Lower lobe of right lung (tissue), 2 donors: Measurements from ENCODE around the gene RAVER2. TPM values are rescaled to one million over a fixed set of nuclear protein-coding genes. Genes with fewer than 3 reads are reported as not detected.
A peak's percentile ranks its signal among the peaks of the same experiment; 100 is the strongest.

Experiments
- ATAC-seq, 2 donors: fragments of 200-7000 bp; cut with Tn5 transposase; one replicate each; pipeline ENCODE4 v1.9.1; 2020 to 2022; ENCODE audit warnings: mild to moderate bottlenecking in 2 of 2, moderate library complexity in 2 of 2
- DNase-seq: peaks from one replicate; pipeline ENCODE4 v3.0.0-alpha.2; 2020
- H3K27ac ChIP-seq: fragments of 200-600 bp; one replicate; pipeline ENCODE4 v1.8.0; 2022
- H3K27me3 ChIP-seq: fragments of 200-600 bp; one replicate; pipeline ENCODE4 v1.8.0; 2022; ENCODE audit warnings: low read depth
- H3K36me3 ChIP-seq: fragments of 200-600 bp; one replicate; pipeline ENCODE4 v1.8.0; 2022; ENCODE audit warnings: mild to moderate bottlenecking
- H3K4me1 ChIP-seq: fragments of 200-600 bp; one replicate; pipeline ENCODE4 v1.8.0; 2022
- H3K4me3 ChIP-seq: fragments of 200-600 bp; one replicate; pipeline ENCODE4 v1.8.0; 2022; ENCODE audit warnings: mild to moderate bottlenecking
- H3K9me3 ChIP-seq: fragments of 200-600 bp; one replicate; pipeline ENCODE4 v1.8.0; 2022
- CTCF ChIP-seq: fragments of 200-600 bp; IDR thresholded peaks from one replicate; pipeline ENCODE4 v1.8.0; 2022; ENCODE audit warnings: antibody characterized with exemption, mild to moderate bottlenecking
- intact Hi-C: fragments of 100-400 bp; cut with DNase I; formaldehyde crosslinking; loops from one replicate; pipeline ENCODE4 v1.11.0; 2022
- total RNA-seq: library from RNA; stranded (reverse); fragmentation: NEBNext Ultra II Directional; extraction: Animal tissue kit (Norgen Biotek cat#: 25700); gene quantifications from one replicate; pipeline ENCODE4 v1.2.1, GENCODE V29; 2021
- donor health status: DM: no; HTN: yes; CAD: no; lungs with severe emphysema.

RAVER2 gene
- total RNA-seq, 1 donor from 2014 or later = 12.0 TPM

DNA sequence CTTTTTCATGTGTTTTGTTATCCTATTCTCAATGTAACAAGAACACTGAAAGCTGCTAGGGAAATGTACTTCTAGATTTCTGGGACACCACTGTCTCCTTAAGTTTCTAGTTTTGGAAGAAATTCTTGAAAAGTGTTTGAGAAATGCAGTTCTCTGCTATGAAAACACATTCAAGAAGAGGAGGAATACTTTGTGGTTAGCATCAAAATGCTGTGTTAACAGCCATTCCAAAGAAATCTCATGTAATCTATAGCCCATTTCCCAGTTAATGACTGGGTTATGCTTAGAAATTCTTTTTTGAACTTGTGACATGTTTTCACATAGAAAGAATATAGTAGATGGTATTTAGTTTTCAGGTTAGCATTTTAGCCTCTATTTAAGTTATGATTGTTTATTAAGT is 6.0 kb downstream of the RAVER2 start:
- no peak for TF ChIP-seq CTCF
- no peak for ATAC-seq

DNA sequence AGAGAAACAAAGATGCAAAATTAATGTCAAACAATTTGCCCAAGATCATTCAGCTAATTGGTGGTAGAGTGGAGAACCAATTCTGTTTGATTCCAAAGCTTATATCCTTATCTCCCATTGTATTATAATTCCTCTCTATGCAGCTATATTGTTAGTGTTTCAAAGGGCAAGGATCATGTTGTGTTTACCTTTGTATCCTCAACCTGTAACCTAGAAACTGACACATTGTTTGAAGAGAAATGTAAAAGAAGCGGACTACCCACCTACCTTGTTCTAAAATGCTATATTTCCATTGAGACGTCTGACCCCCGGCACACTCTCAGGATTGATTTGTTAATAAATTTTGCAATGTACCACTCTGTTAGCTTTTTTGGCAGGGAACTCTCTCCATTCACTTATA is 9.3 kb downstream of the RAVER2 start:
- Histone ChIP-seq H3K27ac (no peak overlapping the region), H3K4me1 (peaks cover 9% of the 10 kb centered on the region), H3K36me3 (no peaks in the 10 kb centered on the region), H3K9me3 (peaks cover 5% of the 10 kb centered on the region), H3K27me3 (no peaks in the 10 kb centered on the region), H3K4me3 (no peak overlapping the region)
- TF ChIP-seq CTCF = no peak
- ATAC-seq = no peak
- no peak for DNase-seq
- intact Hi-C loops = no loop called here

More for the DNA sequence above, 6.0 kb downstream of the RAVER2 start:
- no peaks in the 10 kb centered on the region for H3K36me3 ChIP-seq
- no peaks in the 10 kb centered on the region for H3K27me3 ChIP-seq
- DNase-seq = no peak
- H3K4me3 ChIP-seq = no peak overlapping the region
- H3K9me3 ChIP-seq = no peaks in the 10 kb centered on the region
- no peak overlapping the region for H3K27ac ChIP-seq
- peaks cover 21% of the 10 kb centered on the region for H3K4me1 ChIP-seq
- intact Hi-C loops = no loop called here

DNA sequence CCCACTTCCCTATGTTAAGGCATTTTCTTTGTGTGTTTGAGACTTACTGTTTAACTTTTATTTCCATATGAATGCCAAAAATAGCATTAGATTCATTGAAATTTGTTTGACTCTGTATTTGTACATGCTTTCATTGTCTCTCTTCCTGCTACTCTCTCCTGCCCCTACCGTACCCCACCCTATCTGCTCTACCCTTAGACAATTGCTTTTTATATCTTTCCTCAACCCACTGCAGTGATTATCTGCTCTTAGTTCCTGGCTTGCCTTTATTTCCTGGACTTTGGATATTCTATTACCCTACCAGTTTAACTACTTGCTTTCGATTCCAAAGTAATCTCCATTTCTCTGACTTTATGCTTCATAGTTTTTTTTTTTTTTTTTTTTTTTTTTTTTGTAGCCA is 10.5 kb downstream of the RAVER2 start:
- no peak for DNase-seq

DNA sequence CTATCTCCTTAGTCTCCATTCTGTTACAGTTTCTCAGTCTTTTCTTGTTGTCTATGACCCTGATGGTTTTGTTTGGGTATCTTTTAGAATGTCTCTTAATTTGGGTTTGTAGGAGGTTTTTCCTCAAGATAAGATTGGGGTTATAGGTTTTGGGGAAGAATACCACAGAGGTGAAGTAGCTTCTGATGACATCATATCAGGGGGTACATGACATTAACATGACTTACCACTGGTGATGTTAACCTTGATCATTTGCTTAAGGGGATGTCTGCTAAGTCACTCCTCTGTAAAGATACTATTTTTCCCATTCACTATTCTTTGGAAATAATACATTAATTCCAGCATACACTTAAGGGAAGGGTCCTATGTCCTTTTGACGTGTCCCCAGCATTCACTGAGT is 11.9 kb downstream of the RAVER2 start:
- TF ChIP-seq CTCF = no peak
- Histone ChIP-seq H3K27me3 (no peaks in the 10 kb centered on the region), H3K4me1 (no peaks in the 10 kb centered on the region), H3K4me3 (no peak overlapping the region), H3K27ac (no peak overlapping the region), H3K36me3 (no peaks in the 10 kb centered on the region), H3K9me3 (peaks cover 5% of the 10 kb centered on the region)
- intact Hi-C loops = no loop called here
- DNase-seq (no peak), ATAC-seq (no peak)

More for the DNA sequence above, 10.5 kb downstream of the RAVER2 start:
- intact Hi-C loops = no loop called here
- peaks cover 5% of the 10 kb centered on the region for H3K9me3 ChIP-seq
- TF ChIP-seq CTCF = no peak
- H3K27me3 ChIP-seq = no peaks in the 10 kb centered on the region
- no peak overlapping the region for H3K4me3 ChIP-seq
- H3K4me1 ChIP-seq = peaks cover 9% of the 10 kb centered on the region
- ATAC-seq = no peak
- H3K27ac ChIP-seq = peak overlapping the region; percentile 6
- no peaks in the 10 kb centered on the region for H3K36me3 ChIP-seq

DNA sequence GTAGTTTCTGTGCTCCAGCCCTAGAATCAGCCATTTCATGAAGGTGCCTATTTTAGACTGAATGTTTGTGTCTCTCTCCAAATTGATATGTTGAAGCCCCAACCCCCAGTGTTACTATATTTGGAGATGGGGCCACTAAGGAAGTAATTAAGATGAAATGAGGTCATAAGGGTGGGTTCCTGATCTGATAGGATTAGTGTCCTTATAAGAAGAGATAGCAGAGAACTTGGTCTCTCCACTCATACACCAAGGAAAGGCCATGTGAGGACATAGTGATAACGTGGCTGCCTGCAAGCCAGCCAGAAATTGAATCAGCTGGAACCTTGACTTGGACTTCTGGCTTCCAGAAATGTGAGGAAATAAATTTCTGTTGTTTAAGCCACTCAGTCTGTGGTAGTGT is 12.3 kb downstream of the RAVER2 start:
- ATAC-seq = no peak
- intact Hi-C loops = no loop called here
- H3K36me3 ChIP-seq = no peaks in the 10 kb centered on the region
- no peaks in the 10 kb centered on the region for H3K27me3 ChIP-seq
- H3K9me3 ChIP-seq = peaks cover 5% of the 10 kb centered on the region
- H3K4me1 ChIP-seq = no peaks in the 10 kb centered on the region
- DNase-seq = no peak
- no peak overlapping the region for H3K27ac ChIP-seq
- no peak for TF ChIP-seq CTCF
- H3K4me3 ChIP-seq = no peak overlapping the region

DNA sequence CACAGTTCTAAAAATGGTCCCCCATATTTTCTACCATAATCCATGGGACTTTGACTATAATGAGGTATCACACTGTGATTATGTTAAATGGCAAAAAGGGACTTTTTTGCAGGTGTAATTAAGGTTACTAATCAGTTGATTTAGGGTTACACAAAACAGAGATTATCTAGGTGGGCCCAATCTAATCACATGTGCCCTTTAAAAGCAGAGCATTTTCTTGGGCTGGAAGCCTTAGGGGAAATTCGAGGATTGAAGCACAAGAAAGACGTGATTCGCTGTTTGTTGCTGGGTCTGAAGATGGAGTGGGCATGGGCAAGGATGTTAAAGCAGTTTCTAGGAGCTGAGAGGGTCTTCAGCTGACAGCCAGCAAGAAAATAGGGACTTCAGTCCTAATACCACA is 13.4 kb downstream of the RAVER2 start:
- no peaks in the 10 kb centered on the region for H3K27me3 ChIP-seq
- intact Hi-C loops = no loop called here
- peaks cover 5% of the 10 kb centered on the region for H3K9me3 ChIP-seq
- DNase-seq (no peak), ATAC-seq (no peak)
- TF ChIP-seq CTCF = no peak
- H3K4me1 ChIP-seq = no peaks in the 10 kb centered on the region
- H3K4me3 ChIP-seq = no peak overlapping the region
- no peak overlapping the region for H3K27ac ChIP-seq
- no peaks in the 10 kb centered on the region for H3K36me3 ChIP-seq
